Lower leg skin (tissue), 3 donors: ENCODE measurements around the gene INO80E.

Experiments used
- CTCF ChIP-seq, 3 donors: fragments of 450-650 bp; IDR thresholded peaks; one replicate each; pipeline ENCODE4 v1.5.1; 2016; ENCODE audit warnings: antibody characterized with exemption in 3 of 3, mild to moderate bottlenecking in 3 of 3, moderate library complexity in 2 of 3
- POLR2A ChIP-seq, 2 donors: fragments of 450-650 bp; IDR thresholded peaks; one replicate each; pipeline ENCODE4 v1.6.1; 2016 to 2017; ENCODE audit warnings: antibody characterized with exemption in 2 of 2, mild to moderate bottlenecking in 1 of 2, moderate library complexity in 1 of 2

GRCh38 chr16:29984137-29984763 lies 11.8 kb upstream of the INO80E start:
- TF ChIP-seq CTCF (IDR thresholded peaks at IDR 0.05) (no peak), POLR2A (IDR thresholded peaks at IDR 0.05) (no peak)
